Chondrocyte (in vitro differentiated cells): ENCODE data around the gene DLG2. TPM values are rescaled to one million over a fixed set of nuclear protein-coding genes. Genes with fewer than 3 reads are reported as not detected.

Source experiments
- DNase-seq: peaks from one replicate; pipeline ENCODE4 v3.0.0; 2021; ENCODE audit warnings: mixed read lengths, low spot score
- H3K27ac Mint-ChIP-seq: one replicate; pipeline ENCODE4 v1.8.0; 2021; ENCODE audit warnings: mild to moderate bottlenecking, moderate library complexity, mixed read lengths; ENCODE audit not compliant: unreplicated experiment
- H3K27me3 Mint-ChIP-seq: 2 replicates; pipeline ENCODE4 v1.8.0; 2021; ENCODE audit warnings: low read depth, mixed read lengths
- H3K36me3 Mint-ChIP-seq: 2 replicates; pipeline ENCODE4 v1.8.0; 2021; ENCODE audit warnings: low read depth, mixed read lengths
- H3K4me1 Mint-ChIP-seq: 2 replicates; pipeline ENCODE4 v1.8.0; 2021; ENCODE audit warnings: low read depth, mild to moderate bottlenecking, mixed read lengths
- H3K4me3 Mint-ChIP-seq: one replicate; pipeline ENCODE4 v1.8.0; 2021; ENCODE audit warnings: mild to moderate bottlenecking, moderate library complexity, mixed read lengths; ENCODE audit not compliant: unreplicated experiment
- H3K9me3 Mint-ChIP-seq: 2 replicates; pipeline ENCODE4 v1.8.0; 2021; ENCODE audit warnings: low read depth, mixed read lengths
- total RNA-seq: library from RNA; stranded (reverse); gene quantifications from 3 replicates; pipeline ENCODE4 v1.2.1, GENCODE V29; 2021
- TF ChIP-seq, protein P1 (sequence below): fragments of 200-600 bp; sonication (generic); IDR thresholded peaks from 2 replicates; pipeline ENCODE4 v1.5.0; 2021; ENCODE audit warnings: antibody characterized with exemption, mild to moderate bottlenecking, moderate library complexity

Gene DLG2
- total RNA-seq, 1 donor from 2014 or later, result 1.3 TPM

DNA sequence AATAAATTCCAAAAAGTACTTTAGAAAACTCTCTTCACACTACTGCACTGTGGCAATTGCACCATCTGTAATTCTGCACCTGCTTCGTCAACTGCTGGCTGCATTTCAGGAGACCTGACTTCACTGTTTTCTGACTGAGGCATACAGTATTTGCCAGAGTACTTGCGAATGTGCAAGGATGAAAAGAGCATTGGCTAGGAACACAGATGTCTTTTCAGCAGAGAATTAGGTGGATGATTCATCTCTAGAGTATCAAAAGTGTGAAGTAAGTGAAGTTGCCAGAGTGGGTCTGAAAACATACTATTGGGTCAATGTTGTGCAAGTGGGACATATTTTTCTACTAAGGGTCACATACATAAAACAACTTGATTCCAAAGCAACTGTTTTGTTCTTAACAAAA lies 1913.4 kb downstream of the DLG2 start:
- peaks cover 2% of the 10 kb centered on the region for H3K9me3 Mint-ChIP-seq
- no peak overlapping the region for H3K27ac Mint-ChIP-seq
- H3K27me3 Mint-ChIP-seq, result peaks cover 6% of the 10 kb centered on the region
- TF ChIP-seq, protein P1, sequence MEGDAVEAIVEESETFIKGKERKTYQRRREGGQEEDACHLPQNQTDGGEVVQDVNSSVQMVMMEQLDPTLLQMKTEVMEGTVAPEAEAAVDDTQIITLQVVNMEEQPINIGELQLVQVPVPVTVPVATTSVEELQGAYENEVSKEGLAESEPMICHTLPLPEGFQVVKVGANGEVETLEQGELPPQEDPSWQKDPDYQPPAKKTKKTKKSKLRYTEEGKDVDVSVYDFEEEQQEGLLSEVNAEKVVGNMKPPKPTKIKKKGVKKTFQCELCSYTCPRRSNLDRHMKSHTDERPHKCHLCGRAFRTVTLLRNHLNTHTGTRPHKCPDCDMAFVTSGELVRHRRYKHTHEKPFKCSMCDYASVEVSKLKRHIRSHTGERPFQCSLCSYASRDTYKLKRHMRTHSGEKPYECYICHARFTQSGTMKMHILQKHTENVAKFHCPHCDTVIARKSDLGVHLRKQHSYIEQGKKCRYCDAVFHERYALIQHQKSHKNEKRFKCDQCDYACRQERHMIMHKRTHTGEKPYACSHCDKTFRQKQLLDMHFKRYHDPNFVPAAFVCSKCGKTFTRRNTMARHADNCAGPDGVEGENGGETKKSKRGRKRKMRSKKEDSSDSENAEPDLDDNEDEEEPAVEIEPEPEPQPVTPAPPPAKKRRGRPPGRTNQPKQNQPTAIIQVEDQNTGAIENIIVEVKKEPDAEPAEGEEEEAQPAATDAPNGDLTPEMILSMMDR, result no peak
- DNase-seq, result no peak
- no peaks in the 10 kb centered on the region for H3K4me1 Mint-ChIP-seq
- no peak overlapping the region for H3K4me3 Mint-ChIP-seq
- no peaks in the 10 kb centered on the region for H3K36me3 Mint-ChIP-seq

DNA sequence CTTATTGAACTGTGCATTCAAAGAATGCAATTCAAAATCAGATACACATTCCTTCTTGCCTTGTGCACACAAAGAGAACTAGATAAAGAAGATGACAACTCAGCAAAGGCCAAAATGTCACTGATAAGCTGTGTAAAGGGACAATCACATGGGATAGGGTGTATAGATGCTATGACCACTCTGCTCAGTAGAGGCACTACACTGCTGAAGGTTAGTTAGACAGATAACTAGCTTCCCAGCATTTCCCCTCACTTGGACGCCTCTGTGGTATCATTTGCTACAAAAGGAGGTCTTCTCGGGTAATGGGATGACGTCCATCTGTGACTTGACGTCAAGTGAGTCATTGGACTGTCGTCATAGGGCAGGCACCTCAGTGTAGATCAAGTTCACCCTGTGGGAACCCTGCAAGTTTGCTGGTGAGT lies 1916.0 kb downstream of the DLG2 start:
- TF ChIP-seq, protein P1, result no peak
- Mint-ChIP-seq H3K4me1 (no peaks in the 10 kb centered on the region), H3K27me3 (peaks cover 6% of the 10 kb centered on the region)

DNA sequence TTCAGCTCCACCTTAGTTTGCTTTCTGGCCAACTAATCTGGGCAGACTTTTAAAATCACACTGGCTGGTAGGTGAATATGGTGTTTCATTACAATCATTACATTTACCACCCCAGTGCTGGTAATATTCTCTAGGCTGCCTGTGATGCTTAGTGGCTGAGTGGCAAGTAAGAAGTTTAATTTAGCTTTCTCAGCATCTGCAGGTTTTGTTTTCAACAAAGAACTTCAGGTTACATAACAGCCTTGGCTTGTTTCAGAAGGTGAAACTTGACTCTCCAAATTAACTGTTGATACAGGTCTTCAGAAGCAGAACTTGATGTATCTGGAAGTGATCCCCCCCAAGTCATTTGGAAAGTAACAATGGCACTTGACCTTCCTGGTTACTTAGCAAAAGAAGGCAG lies 1917.7 kb downstream of the DLG2 start:
- H3K36me3 Mint-ChIP-seq, result no peaks in the 10 kb centered on the region
- no peaks in the 10 kb centered on the region for H3K4me1 Mint-ChIP-seq
- H3K27ac Mint-ChIP-seq, result no peak overlapping the region
- H3K9me3 Mint-ChIP-seq, result no peaks in the 10 kb centered on the region
- peaks cover 2% of the 10 kb centered on the region for H3K27me3 Mint-ChIP-seq
- TF ChIP-seq, protein P1, result no peak
- H3K4me3 Mint-ChIP-seq, result no peak overlapping the region
- no peak for DNase-seq

More for the DNA sequence above, 1916.0 kb downstream of the DLG2 start:
- H3K9me3 Mint-ChIP-seq, result no peaks in the 10 kb centered on the region
- no peak overlapping the region for H3K4me3 Mint-ChIP-seq
- no peak for DNase-seq
- H3K36me3 Mint-ChIP-seq, result no peaks in the 10 kb centered on the region
- no peak overlapping the region for H3K27ac Mint-ChIP-seq

- Mint-ChIP-seq H3K4me3 (no peak overlapping the region), H3K36me3 (no peaks in the 10 kb centered on the region), H3K27me3 (peaks cover 1% of the 10 kb centered on the region), H3K9me3 (no peaks in the 10 kb centered on the region), H3K27ac (no peak overlapping the region), H3K4me1 (no peaks in the 10 kb centered on the region)
- TF ChIP-seq, protein P1, result no peak
- no peak for DNase-seq
These were observed 1920.6 kb downstream of the DLG2 start for GRCh38 chr11:83706566-83706965.

DNA sequence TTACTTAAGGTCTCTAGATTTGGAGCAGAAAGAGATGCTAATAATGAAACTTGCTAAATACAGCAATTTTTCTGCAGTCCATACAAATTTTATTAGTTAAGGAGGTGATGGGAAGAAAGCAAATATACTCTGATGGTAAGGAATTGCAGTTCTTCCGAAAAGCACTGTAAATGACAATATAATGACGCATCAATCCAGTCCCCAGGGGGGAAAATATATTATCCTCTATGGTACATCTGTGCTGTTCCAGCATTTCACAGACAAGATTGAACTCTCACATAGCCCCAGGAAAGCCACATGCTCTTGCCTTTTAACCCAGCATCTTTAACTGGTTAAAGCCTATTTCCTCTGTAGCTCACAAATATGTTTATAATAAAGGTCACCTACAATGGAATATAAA lies 1924.3 kb downstream of the DLG2 start:
- peaks cover 7% of the 10 kb centered on the region for H3K27me3 Mint-ChIP-seq
- H3K4me3 Mint-ChIP-seq, result no peak overlapping the region
- no peaks in the 10 kb centered on the region for H3K4me1 Mint-ChIP-seq
- H3K36me3 Mint-ChIP-seq, result no peaks in the 10 kb centered on the region
- TF ChIP-seq, protein P1, result no peak
- H3K27ac Mint-ChIP-seq, result no peak overlapping the region
- H3K9me3 Mint-ChIP-seq, result no peaks in the 10 kb centered on the region
- DNase-seq, result no peak
